Left ventricle myocardium inferior (tissue), 1 donor: ENCODE measurements around the gene MKRN2. TPM values are rescaled to one million over a fixed set of nuclear protein-coding genes. Genes with fewer than 3 reads are reported as not detected.
A peak's percentile ranks its signal among the peaks of the same experiment; 100 is the strongest.
"Not testable (repeated sequence)": the region's sequence is repeated elsewhere in the genome, so short reads cannot be mapped to it uniquely, and the experiment has no call there.

Experiments used
- DNase-seq: peaks from one replicate; pipeline ENCODE4 v3.0.0-alpha.2; 2020
- H3K27ac ChIP-seq: fragments of 200-600 bp; replicated peaks from 2 replicates; pipeline ENCODE4 v1.8.0; 2021
- H3K27me3 ChIP-seq: fragments of 200-600 bp; 2 replicates; pipeline ENCODE4 v1.8.0; 2021; ENCODE audit warnings: low read depth
- H3K36me3 ChIP-seq: fragments of 200-600 bp; 2 replicates; pipeline ENCODE4 v1.8.0; 2021
- H3K4me1 ChIP-seq: fragments of 200-600 bp; 2 replicates; pipeline ENCODE4 v1.8.0; 2021
- H3K4me3 ChIP-seq: fragments of 200-600 bp; 2 replicates; pipeline ENCODE4 v1.8.0; 2021; ENCODE audit warnings: mild to moderate bottlenecking, moderate library complexity
- H3K9me3 ChIP-seq: fragments of 200-600 bp; replicated peaks from 2 replicates; pipeline ENCODE4 v1.8.0; 2021
- intact Hi-C: fragments of 100-400 bp; cut with micrococcal nuclease; formaldehyde crosslinking; loops from one replicate; pipeline ENCODE4 v1.11.0; 2022
- total RNA-seq: library from RNA; stranded (reverse); fragmentation: NEBNext Ultra II Directional; extraction: Animal tissue kit (Norgen Biotek cat#: 25700); gene quantifications from one replicate; pipeline ENCODE4 v1.2.1, GENCODE V29; 2021
- TF ChIP-seq, protein P1 (sequence below): fragments of 200-600 bp; IDR thresholded peaks from 2 replicates; pipeline ENCODE4 v1.8.0; 2021; ENCODE audit warnings: antibody characterized with exemption, mild to moderate bottlenecking, borderline replicate concordance
- donor health status: DM: no; HTN: yes; CAD: no; lungs with severe emphysema.

The MKRN2 gene
- total RNA-seq, 1 donor from 2014 or later = 34.3 TPM

DNA sequence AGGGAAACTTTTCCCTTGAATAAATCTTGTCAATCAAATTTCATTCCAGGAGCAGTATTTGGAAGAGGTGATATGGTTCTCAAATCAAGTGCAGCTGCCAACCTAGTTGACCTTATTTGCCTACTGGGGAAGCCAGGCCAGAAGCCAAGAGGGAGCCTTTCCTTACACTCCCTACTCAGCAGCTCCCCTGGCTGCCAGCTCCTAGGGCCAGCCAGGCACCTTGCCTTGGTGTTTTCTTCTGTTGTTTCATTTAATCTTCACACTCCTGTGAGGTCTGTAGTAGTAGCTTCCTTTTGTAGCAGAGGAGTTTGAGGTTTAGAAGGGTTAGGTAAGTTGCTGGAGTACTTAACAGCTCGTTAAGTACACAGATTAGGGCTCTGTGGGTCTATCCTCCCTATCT, 34.2 kb upstream of the MKRN2 start:
- intact Hi-C loops = no loop called here
- DNase-seq = peak; percentile 46
- H3K9me3 ChIP-seq = no peaks in the 10 kb centered on the region
- H3K4me1 ChIP-seq = peaks cover 28% of the 10 kb centered on the region
- no peak overlapping the region for H3K4me3 ChIP-seq
- peaks cover 23% of the 10 kb centered on the region for H3K36me3 ChIP-seq
- H3K27ac ChIP-seq = peak overlapping the region; percentile 71
- TF ChIP-seq, protein P1, sequence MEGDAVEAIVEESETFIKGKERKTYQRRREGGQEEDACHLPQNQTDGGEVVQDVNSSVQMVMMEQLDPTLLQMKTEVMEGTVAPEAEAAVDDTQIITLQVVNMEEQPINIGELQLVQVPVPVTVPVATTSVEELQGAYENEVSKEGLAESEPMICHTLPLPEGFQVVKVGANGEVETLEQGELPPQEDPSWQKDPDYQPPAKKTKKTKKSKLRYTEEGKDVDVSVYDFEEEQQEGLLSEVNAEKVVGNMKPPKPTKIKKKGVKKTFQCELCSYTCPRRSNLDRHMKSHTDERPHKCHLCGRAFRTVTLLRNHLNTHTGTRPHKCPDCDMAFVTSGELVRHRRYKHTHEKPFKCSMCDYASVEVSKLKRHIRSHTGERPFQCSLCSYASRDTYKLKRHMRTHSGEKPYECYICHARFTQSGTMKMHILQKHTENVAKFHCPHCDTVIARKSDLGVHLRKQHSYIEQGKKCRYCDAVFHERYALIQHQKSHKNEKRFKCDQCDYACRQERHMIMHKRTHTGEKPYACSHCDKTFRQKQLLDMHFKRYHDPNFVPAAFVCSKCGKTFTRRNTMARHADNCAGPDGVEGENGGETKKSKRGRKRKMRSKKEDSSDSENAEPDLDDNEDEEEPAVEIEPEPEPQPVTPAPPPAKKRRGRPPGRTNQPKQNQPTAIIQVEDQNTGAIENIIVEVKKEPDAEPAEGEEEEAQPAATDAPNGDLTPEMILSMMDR = peak; percentile 60
- H3K27me3 ChIP-seq = no peaks in the 10 kb centered on the region

DNA sequence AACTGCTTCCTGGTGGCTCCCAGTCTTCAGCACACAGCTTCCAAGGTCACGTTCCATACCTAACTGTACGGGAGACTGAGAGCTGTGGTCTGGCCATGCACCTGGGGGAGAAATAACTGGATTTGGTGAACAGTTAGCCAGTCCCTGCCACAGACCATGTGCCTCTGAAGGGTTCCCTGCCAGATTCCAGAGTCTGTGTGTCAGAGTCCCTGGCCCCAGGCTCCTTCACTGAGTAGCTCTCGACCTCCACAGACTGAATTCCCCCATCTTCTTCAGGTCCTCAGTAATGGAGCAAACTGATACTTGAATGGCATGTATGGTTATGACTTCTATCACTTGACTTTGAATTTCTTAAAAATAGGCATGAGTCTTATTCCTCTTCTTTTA, 29.1 kb upstream of the MKRN2 start:
- Histone ChIP-seq H3K9me3 (no peaks in the 10 kb centered on the region), H3K4me1 (peaks cover 5% of the 10 kb centered on the region), H3K4me3 (no peak overlapping the region), H3K27ac (no peak overlapping the region), H3K36me3 (peaks cover 45% of the 10 kb centered on the region), H3K27me3 (no peaks in the 10 kb centered on the region)
- intact Hi-C loops = no loop called here
- TF ChIP-seq, protein P1 = no peak
- DNase-seq = no peak

DNA sequence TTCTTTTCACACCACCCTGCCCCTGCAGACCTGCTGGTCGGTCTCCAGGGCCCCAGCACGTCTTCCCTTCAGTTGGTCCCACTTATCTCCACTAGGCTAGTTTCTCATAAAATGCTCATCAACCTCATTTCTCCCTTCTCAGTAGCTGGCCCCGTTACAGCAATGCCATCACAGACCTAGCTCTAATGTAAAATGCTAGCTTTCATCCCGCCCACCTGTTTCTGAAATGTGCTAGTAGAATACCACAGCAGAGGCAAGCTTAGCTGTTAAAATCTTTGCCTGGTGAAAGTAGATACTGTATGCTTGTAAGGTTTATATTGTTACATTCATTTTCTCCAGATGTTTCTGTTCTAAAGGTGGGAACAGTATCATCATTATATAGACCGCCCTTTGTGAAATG, 24.7 kb upstream of the MKRN2 start:
- no peaks in the 10 kb centered on the region for H3K4me1 ChIP-seq
- no peaks in the 10 kb centered on the region for H3K27me3 ChIP-seq
- TF ChIP-seq, protein P1 = no peak
- H3K9me3 ChIP-seq = no peaks in the 10 kb centered on the region
- peaks cover 46% of the 10 kb centered on the region for H3K36me3 ChIP-seq
- intact Hi-C loops = no loop called here
- no peak overlapping the region for H3K27ac ChIP-seq
- no peak overlapping the region for H3K4me3 ChIP-seq
- DNase-seq = no peak

DNA sequence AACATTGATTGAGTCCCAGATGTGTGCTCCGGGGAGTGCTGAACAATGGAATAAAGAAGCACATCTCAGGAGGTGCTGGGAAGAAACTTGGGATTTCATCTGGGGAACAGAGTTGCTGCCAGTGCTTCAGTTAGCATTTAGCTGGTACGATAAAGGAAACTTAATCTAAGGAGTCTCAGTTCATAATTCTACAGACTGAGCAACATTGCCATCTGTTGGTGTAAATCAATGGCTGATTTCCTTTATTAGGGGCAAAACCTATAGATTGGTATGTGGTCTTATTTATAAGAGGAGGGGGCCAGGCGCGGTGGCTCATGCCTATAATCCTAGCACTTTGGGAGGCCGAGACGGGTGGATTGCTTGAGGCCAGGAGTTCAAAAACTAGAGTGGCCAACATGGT, 20.5 kb upstream of the MKRN2 start:
- no peak for DNase-seq
- peaks cover 40% of the 10 kb centered on the region for H3K36me3 ChIP-seq
- intact Hi-C loops = no loop called here
- H3K27ac ChIP-seq = no peak overlapping the region
- no peaks in the 10 kb centered on the region for H3K9me3 ChIP-seq
- TF ChIP-seq, protein P1 = peak; percentile 42
- H3K27me3 ChIP-seq = no peaks in the 10 kb centered on the region
- H3K4me3 ChIP-seq = no peak overlapping the region
- H3K4me1 ChIP-seq = no peaks in the 10 kb centered on the region

DNA sequence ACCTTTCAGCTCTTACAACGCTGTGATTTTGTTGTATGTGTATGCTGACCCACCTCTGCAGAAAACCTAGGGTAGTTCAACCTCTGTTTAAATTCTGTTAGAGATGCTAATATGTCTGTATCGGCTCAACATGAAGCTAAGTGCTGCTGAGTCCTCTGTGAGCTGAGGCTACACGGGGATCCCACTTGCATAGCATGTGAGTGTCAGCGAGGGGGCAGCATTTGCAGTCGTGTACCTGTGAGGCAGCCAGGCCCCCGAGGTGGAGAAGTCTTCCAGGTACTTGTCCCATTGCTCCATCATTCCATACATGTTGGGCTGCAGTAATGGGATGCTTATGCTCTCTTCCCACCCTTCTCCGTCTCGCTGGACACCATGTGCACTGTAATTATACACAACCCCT, 15.3 kb upstream of the MKRN2 start:
- intact Hi-C loops = no loop called here

DNA sequence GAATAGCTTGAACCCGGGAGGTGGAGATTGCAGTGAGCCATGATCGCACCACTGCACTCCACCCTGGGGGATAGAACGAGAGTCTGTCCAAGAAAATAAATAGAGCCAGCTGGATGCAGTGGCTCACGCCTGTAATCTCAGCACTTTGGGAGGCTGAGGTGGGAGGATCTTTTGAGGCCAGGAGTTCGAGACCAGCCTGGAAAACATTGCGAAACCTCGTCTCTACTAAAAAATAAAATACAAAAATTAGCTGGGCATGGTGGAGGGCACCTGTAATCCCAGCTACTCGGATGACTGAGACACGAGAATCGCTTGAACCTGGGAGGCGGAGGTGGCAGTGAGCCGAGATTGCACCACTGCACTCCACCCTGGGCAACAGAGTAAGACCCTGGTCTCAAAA, 13.4 kb upstream of the MKRN2 start:
- H3K4me3 ChIP-seq, H3K9me3 ChIP-seq, H3K27ac ChIP-seq, H3K27me3 ChIP-seq, intact Hi-C loops, DNase-seq, H3K4me1 ChIP-seq: not testable (repeated sequence)
- H3K36me3 ChIP-seq = peaks cover 17% of the 10 kb centered on the region

More for the DNA sequence above, 15.3 kb upstream of the MKRN2 start:
- Histone ChIP-seq H3K9me3 (no peaks in the 10 kb centered on the region), H3K27ac (no peak overlapping the region), H3K4me3 (no peak overlapping the region), H3K4me1 (no peaks in the 10 kb centered on the region), H3K36me3 (peaks cover 17% of the 10 kb centered on the region), H3K27me3 (no peaks in the 10 kb centered on the region)
- no peak for DNase-seq
- TF ChIP-seq, protein P1 = peak; percentile 50
